ENCODE results near the gene CLEC11A. TPM values are rescaled to one million over a fixed set of nuclear protein-coding genes. Genes with fewer than 3 reads are reported as not detected.

CLEC11A gene
- polyA plus RNA-seq, 4 donors = 1.4 to 11.4 (median 4.7) TPM; not detected in 1

GRCh38 chr19:50718255-50719118 lies 4.7 kb upstream of the CLEC11A start:
- Histone ChIP-seq H3K27ac (ENCODE audit: low read depth in 1 of 3, low read length in 2 of 3) (no peak overlapping the region), H3K4me1 (ENCODE audit: control insufficient read depth in 3 of 3, insufficient read depth in 2 of 3, low read depth in 1 of 3, low read length in 2 of 3) (no peaks in the 10 kb centered on the region), H3K36me3 (ENCODE audit: control insufficient read depth in 3 of 3, insufficient read depth in 2 of 3, low read depth in 1 of 3, low read length in 3 of 3) (no peaks in the 10 kb centered on the region), H3K4me3 (ENCODE audit: low read depth in 1 of 3, low read length in 3 of 3) (no peak overlapping the region), H3K9me3 (ENCODE audit: control insufficient read depth in 2 of 2, insufficient read depth in 1 of 2, low read depth in 1 of 2, low read length in 1 of 2) (no peaks in the 10 kb centered on the region), H3K27me3 (ENCODE audit: control insufficient read depth in 3 of 3, insufficient read depth in 3 of 3, low read length in 3 of 3) (peaks cover 0 to 45% (median 11%) of the 10 kb centered on the region in 3 donors)
- no peak for FAIRE-seq
- WGBS, 3 donors = 1 to 2% (median 2%) methylated on average over 43 to 74 of the region's 74 CpGs
- DNase-seq = no peak

GRCh38 chr19:50719119-50719435 lies 4.1 kb upstream of the CLEC11A start:
- Histone ChIP-seq H3K4me1 (ENCODE audit: control insufficient read depth in 3 of 3, insufficient read depth in 2 of 3, low read depth in 1 of 3, low read length in 2 of 3) (no peaks in the 10 kb centered on the region), H3K36me3 (ENCODE audit: control insufficient read depth in 3 of 3, insufficient read depth in 2 of 3, low read depth in 1 of 3, low read length in 3 of 3) (no peaks in the 10 kb centered on the region), H3K27me3 (ENCODE audit: control insufficient read depth in 3 of 3, insufficient read depth in 3 of 3, low read length in 3 of 3) (peaks cover 2 to 51% (median 11%) of the 10 kb centered on the region in 3 donors), H3K9me3 (ENCODE audit: control insufficient read depth in 2 of 2, insufficient read depth in 1 of 2, low read depth in 1 of 2, low read length in 1 of 2) (no peaks in the 10 kb centered on the region), H3K4me3 (ENCODE audit: low read depth in 1 of 3, low read length in 3 of 3) (no peak overlapping the region), H3K27ac (ENCODE audit: low read depth in 1 of 3, low read length in 2 of 3) (no peak overlapping the region)
- DNase-seq = no peak
- 0 to 2% methylated on average over 12 to 30 of the region's 30 CpGs; no CpG with 5 or more reads in 1 of the 3 donors for WGBS, 3 donors
- FAIRE-seq = no peak

GRCh38 chr19:50719566-50719965 lies 3.6 kb upstream of the CLEC11A start, which contains the start of gene SHANK1:
TSS of gene SHANK1 (minus strand) at chr19:50719802. CDS start at chr19:50716919, 2,883 bp downstream.
- DNase-seq (no peak), FAIRE-seq (no peak)
- Histone ChIP-seq H3K36me3 (ENCODE audit: control insufficient read depth in 3 of 3, insufficient read depth in 2 of 3, low read depth in 1 of 3, low read length in 3 of 3) (no peaks in the 10 kb centered on the region), H3K4me1 (ENCODE audit: control insufficient read depth in 3 of 3, insufficient read depth in 2 of 3, low read depth in 1 of 3, low read length in 2 of 3) (no peaks in the 10 kb centered on the region), H3K9me3 (ENCODE audit: control insufficient read depth in 2 of 2, insufficient read depth in 1 of 2, low read depth in 1 of 2, low read length in 1 of 2) (no peaks in the 10 kb centered on the region), H3K27me3 (ENCODE audit: control insufficient read depth in 3 of 3, insufficient read depth in 3 of 3, low read length in 3 of 3) (peaks cover 4 to 55% (median 11%) of the 10 kb centered on the region in 3 donors), H3K27ac (ENCODE audit: low read depth in 1 of 3, low read length in 2 of 3) (no peak within 1 kb of the TSS), H3K4me3 (ENCODE audit: low read depth in 1 of 3, low read length in 3 of 3) (no peak within 1 kb of the TSS)
- 3 to 22% (median 12%) methylated on average over 5 to 45 of the region's 47 CpGs for WGBS, 3 donors

GRCh38 chr19:50720181-50720920 lies 2.8 kb upstream of the CLEC11A start:
- FAIRE-seq (no peak), DNase-seq (no peak)
- no peaks in the 10 kb centered on the region for H3K9me3 ChIP-seq (ENCODE audit: control insufficient read depth in 2 of 2, insufficient read depth in 1 of 2, low read depth in 1 of 2, low read length in 1 of 2)
- peaks cover 9 to 58% (median 11%) of the 10 kb centered on the region in 3 donors for H3K27me3 ChIP-seq (ENCODE audit: control insufficient read depth in 3 of 3, insufficient read depth in 3 of 3, low read length in 3 of 3)
- no peaks in the 10 kb centered on the region for H3K36me3 ChIP-seq (ENCODE audit: control insufficient read depth in 3 of 3, insufficient read depth in 2 of 3, low read depth in 1 of 3, low read length in 3 of 3)
- H3K4me1 ChIP-seq (ENCODE audit: control insufficient read depth in 3 of 3, insufficient read depth in 2 of 3, low read depth in 1 of 3, low read length in 2 of 3) = peaks cover 0 to 2% (median 2%) of the 10 kb centered on the region in 3 donors
- WGBS, 3 donors = 45 to 55% (median 53%) methylated on average over 21 of the region's 21 CpGs
- no peak overlapping the region for H3K27ac ChIP-seq (ENCODE audit: low read depth in 1 of 3, low read length in 2 of 3)
- no peak overlapping the region for H3K4me3 ChIP-seq (ENCODE audit: low read depth in 1 of 3, low read length in 3 of 3)

- Histone ChIP-seq H3K4me1 (ENCODE audit: control insufficient read depth in 3 of 3, insufficient read depth in 2 of 3, low read depth in 1 of 3, low read length in 2 of 3) (peaks cover 0 to 5% (median 2%) of the 10 kb centered on the region in 3 donors), H3K36me3 (ENCODE audit: control insufficient read depth in 3 of 3, insufficient read depth in 2 of 3, low read depth in 1 of 3, low read length in 3 of 3) (no peaks in the 10 kb centered on the region), H3K27me3 (ENCODE audit: control insufficient read depth in 3 of 3, insufficient read depth in 3 of 3, low read length in 3 of 3) (peaks cover 9 to 64% (median 11%) of the 10 kb centered on the region in 3 donors), H3K9me3 (ENCODE audit: control insufficient read depth in 2 of 2, insufficient read depth in 1 of 2, low read depth in 1 of 2, low read length in 1 of 2) (no peaks in the 10 kb centered on the region), H3K4me3 (ENCODE audit: low read depth in 1 of 3, low read length in 3 of 3) (no peak overlapping the region), H3K27ac (ENCODE audit: low read depth in 1 of 3, low read length in 2 of 3) (no peak overlapping the region)
- WGBS, 3 donors = 19 to 42% (median 30%) methylated on average over 8 of the region's 8 CpGs
- no peak for DNase-seq
- no peak for FAIRE-seq
Observed at GRCh38 chr19:50720921-50721381, 2.2 kb upstream of the CLEC11A start.

- H3K27ac ChIP-seq (ENCODE audit: low read depth in 1 of 3, low read length in 2 of 3) = no peak overlapping the region
- no peaks in the 10 kb centered on the region for H3K36me3 ChIP-seq (ENCODE audit: control insufficient read depth in 3 of 3, insufficient read depth in 2 of 3, low read depth in 1 of 3, low read length in 3 of 3)
- H3K4me3 ChIP-seq (ENCODE audit: low read depth in 1 of 3, low read length in 3 of 3) = no peak overlapping the region
- FAIRE-seq (no peak), DNase-seq (no peak)
- 52 to 72% (median 63%) methylated on average over 10 of the region's 10 CpGs for WGBS, 3 donors
- H3K9me3 ChIP-seq (ENCODE audit: control insufficient read depth in 2 of 2, insufficient read depth in 1 of 2, low read depth in 1 of 2, low read length in 1 of 2) = no peaks in the 10 kb centered on the region
- peaks cover 0 to 5% (median 2%) of the 10 kb centered on the region in 3 donors for H3K4me1 ChIP-seq (ENCODE audit: control insufficient read depth in 3 of 3, insufficient read depth in 2 of 3, low read depth in 1 of 3, low read length in 2 of 3)
- H3K27me3 ChIP-seq (ENCODE audit: control insufficient read depth in 3 of 3, insufficient read depth in 3 of 3, low read length in 3 of 3) = peaks cover 10 to 64% (median 11%) of the 10 kb centered on the region in 3 donors
Observed at GRCh38 chr19:50721441-50722137, 1.6 kb upstream of the CLEC11A start.

GRCh38 chr19:50722201-50723013 lies 757 bp upstream of the CLEC11A start:
- DNase-seq (no peak), FAIRE-seq (no peak)
- Histone ChIP-seq H3K27ac (ENCODE audit: low read depth in 1 of 3, low read length in 2 of 3) (peak overlapping the region in 2 of 3 donors; percentile 71 to 80), H3K9me3 (ENCODE audit: control insufficient read depth in 2 of 2, insufficient read depth in 1 of 2, low read depth in 1 of 2, low read length in 1 of 2) (no peaks in the 10 kb centered on the region), H3K36me3 (ENCODE audit: control insufficient read depth in 3 of 3, insufficient read depth in 2 of 3, low read depth in 1 of 3, low read length in 3 of 3) (no peaks in the 10 kb centered on the region), H3K4me3 (ENCODE audit: low read depth in 1 of 3, low read length in 3 of 3) (peak overlapping the region in 1 of 3 donors; percentile 18), H3K4me1 (ENCODE audit: control insufficient read depth in 3 of 3, insufficient read depth in 2 of 3, low read depth in 1 of 3, low read length in 2 of 3) (peaks cover 0 to 5% (median 2%) of the 10 kb centered on the region in 3 donors), H3K27me3 (ENCODE audit: control insufficient read depth in 3 of 3, insufficient read depth in 3 of 3, low read length in 3 of 3) (peaks cover 13 to 58% (median 15%) of the 10 kb centered on the region in 3 donors)
- WGBS, 3 donors = 33 to 41% (median 39%) methylated on average over 11 to 15 of the region's 15 CpGs
